CD4-positive, alpha-beta T cell treated with Interferon gamma for 1 hour (primary cell): ENCODE data around the gene DHRS1.

ENCODE experiments used
- DNase-seq: peaks from one replicate; pipeline ENCODE4 v3.0.0-alpha.2; 2020

The DHRS1 gene

GRCh38 chr14:24299255-24300191 lies at the start of gene DHRS1, which contains the start of gene NOP9:
DHRS1 (minus strand) TSS chr14:24299780; CDS start chr14:24299106, 674 bp downstream.
NOP9 (plus strand) TSS chr14:24299850; CDS start chr14:24299955, 105 bp downstream.
- peak; percentile 86 for DNase-seq

- DNase-seq: no peak
Observed at GRCh38 chr14:24348186-24348585, 48.6 kb upstream of the DHRS1 start.

GRCh38 chr14:24347134-24347533 lies 47.6 kb upstream of the DHRS1 start:
- no peak for DNase-seq

- DNase-seq: no peak
Observed at GRCh38 chr14:24343795-24344660, 44.4 kb upstream of the DHRS1 start.

- DNase-seq: no peak
Observed at GRCh38 chr14:24342889-24343288, 43.3 kb upstream of the DHRS1 start.

- no peak for DNase-seq
Observed at GRCh38 chr14:24340606-24341005, 41.0 kb upstream of the DHRS1 start.

GRCh38 chr14:24339284-24340151 lies 39.9 kb upstream of the DHRS1 start, which contains the start of gene RIPK3:
RIPK3 (minus strand) TSS chr14:24339991; CDS start chr14:24339826, 165 bp downstream.
- peak; percentile 62 for DNase-seq

- DNase-seq: no peak
Observed at GRCh38 chr14:24338843-24339242, 39.3 kb upstream of the DHRS1 start.

- DNase-seq: no peak
Observed at GRCh38 chr14:24337824-24338175, 38.2 kb upstream of the DHRS1 start.

GRCh38 chr14:24337144-24337823 lies 37.7 kb upstream of the DHRS1 start:
- no peak for DNase-seq

GRCh38 chr14:24335461-24336171 lies 36.0 kb upstream of the DHRS1 start:
- no peak for DNase-seq

GRCh38 chr14:24334431-24335291 lies 35.1 kb upstream of the DHRS1 start, which contains the start of gene ADCY4:
ADCY4 (minus strand) TSS chr14:24335071; CDS start chr14:24334652, 419 bp downstream.
- no peak for DNase-seq

GRCh38 chr14:24332268-24332993 lies 32.9 kb upstream of the DHRS1 start:
- DNase-seq: peak; percentile 89

GRCh38 chr14:24331731-24332267 lies 32.2 kb upstream of the DHRS1 start:
- DNase-seq: no peak

- DNase-seq: no peak
Observed at GRCh38 chr14:24330973-24331674, 31.5 kb upstream of the DHRS1 start.

GRCh38 chr14:24329736-24330135 lies 30.2 kb upstream of the DHRS1 start:
- peak; percentile 83 for DNase-seq

GRCh38 chr14:24329073-24329663 lies 29.6 kb upstream of the DHRS1 start:
- DNase-seq: no peak

- peak; percentile 39 for DNase-seq
Observed at GRCh38 chr14:24327914-24328313, 28.3 kb upstream of the DHRS1 start.
